ENCODE measurements around the gene ZBTB4. TPM values are rescaled to one million over a fixed set of nuclear protein-coding genes. Genes with fewer than 3 reads are reported as not detected.

Gene ZBTB4
- polyA plus RNA-seq, 4 donors: 38.6 to 50.6 (median 44.2) TPM

Other genes starting within 250 kb of the ZBTB4 start
- gene DVL2, start 245.1 kb downstream of the ZBTB4 start, polyA plus RNA-seq (ENCODE audit: insufficient read length in 4 of 4): 10 to 100 TPM; 47.7 to 78.0 (median 62.9) TPM
- gene PHF23, start 240.2 kb downstream of the ZBTB4 start, polyA plus RNA-seq (ENCODE audit: insufficient read length in 4 of 4): 10 to 100 TPM; 51.8 to 74.3 (median 60.9) TPM
- 100 to 1,000 TPM; 396 to 619 (median 451) TPM for gene GABARAP, start 237.2 kb downstream of the ZBTB4 start, polyA plus RNA-seq (ENCODE audit: insufficient read length in 4 of 4)
- 100 to 1,000 TPM; 136 to 149 (median 141) TPM for gene CTDNEP1, start 227.9 kb downstream of the ZBTB4 start, polyA plus RNA-seq (ENCODE audit: insufficient read length in 4 of 4)
- gene ELP5, start 227.4 kb downstream of the ZBTB4 start, polyA plus RNA-seq (ENCODE audit: insufficient read length in 4 of 4): 10 to 100 TPM; 43.7 to 61.9 (median 50.9) TPM
- 10 to 100 TPM; 47.1 to 59.9 (median 55.1) TPM for gene CLDN7, start 217.2 kb downstream of the ZBTB4 start, polyA plus RNA-seq (ENCODE audit: insufficient read length in 4 of 4)
- gene SLC2A4, start 197.9 kb downstream of the ZBTB4 start, polyA plus RNA-seq (ENCODE audit: insufficient read length in 4 of 4): 1 to 10 TPM; 2.2 to 2.8 (median 2.5) TPM
- gene YBX2, start 185.0 kb downstream of the ZBTB4 start, polyA plus RNA-seq (ENCODE audit: insufficient read length in 4 of 4): 1 to 10 TPM; 2.5 to 5.3 (median 3.1) TPM
- 100 to 1,000 TPM; 286 to 397 (median 312) TPM for gene EIF5A, start 172.0 kb downstream of the ZBTB4 start, polyA plus RNA-seq (ENCODE audit: insufficient read length in 4 of 4)
- gene GPS2, start 164.3 kb downstream of the ZBTB4 start, polyA plus RNA-seq (ENCODE audit: insufficient read length in 4 of 4): 100 to 1,000 TPM in 1 of 4 donors, 10 to 100 TPM in 3; 88.7 to 115 (median 95.8) TPM
- gene NEURL4, start 150.3 kb downstream of the ZBTB4 start, polyA plus RNA-seq (ENCODE audit: insufficient read length in 4 of 4): 10 to 100 TPM; 25.4 to 39.7 (median 31.4) TPM
- gene ACAP1, start 143.1 kb downstream of the ZBTB4 start, polyA plus RNA-seq (ENCODE audit: insufficient read length in 4 of 4): 10 to 100 TPM in 2 of 4 donors, 1 to 10 TPM in 2; 7.3 to 10.9 (median 10.0) TPM
- gene KCTD11, start 127.5 kb downstream of the ZBTB4 start, polyA plus RNA-seq (ENCODE audit: insufficient read length in 4 of 4): 10 to 100 TPM; 11.2 to 13.9 (median 12.5) TPM
- not detected for gene TMEM95, start 124.5 kb downstream of the ZBTB4 start, polyA plus RNA-seq (ENCODE audit: insufficient read length in 4 of 4)
- gene TNK1, start 98.5 kb downstream of the ZBTB4 start, polyA plus RNA-seq (ENCODE audit: insufficient read length in 4 of 4): 1 to 10 TPM; 3.1 to 7.9 (median 5.7) TPM
- 10 to 100 TPM; 27.8 to 51.2 (median 41.2) TPM for gene PLSCR3, start 85.1 kb downstream of the ZBTB4 start, polyA plus RNA-seq (ENCODE audit: insufficient read length in 4 of 4)
- gene TMEM256, start 75.5 kb downstream of the ZBTB4 start, polyA plus RNA-seq (ENCODE audit: insufficient read length in 4 of 4): 100 to 1,000 TPM in 1 of 4 donors, 10 to 100 TPM in 3; 82.2 to 108 (median 90.2) TPM
- 10 to 100 TPM; 17.5 to 38.6 (median 30.2) TPM for gene NLGN2, start 71.8 kb downstream of the ZBTB4 start, polyA plus RNA-seq (ENCODE audit: insufficient read length in 4 of 4)
- not detected for gene SPEM1, start 59.3 kb downstream of the ZBTB4 start, polyA plus RNA-seq (ENCODE audit: insufficient read length in 4 of 4)
- gene SPEM2, start 54.0 kb downstream of the ZBTB4 start, polyA plus RNA-seq (ENCODE audit: insufficient read length in 4 of 4): under 1 TPM in 1 of 4 donors, not detected in 3; 0.06 TPM
- gene SPEM3, start 50.8 kb downstream of the ZBTB4 start, polyA plus RNA-seq (ENCODE audit: insufficient read length in 4 of 4): not detected
- 1 to 10 TPM; 3.7 to 5.7 (median 4.8) TPM for gene TMEM102, start 44.2 kb downstream of the ZBTB4 start, polyA plus RNA-seq (ENCODE audit: insufficient read length in 4 of 4)
- 1 to 10 TPM; 6.1 to 6.9 (median 6.4) TPM for gene FGF11, start 40.1 kb downstream of the ZBTB4 start, polyA plus RNA-seq (ENCODE audit: insufficient read length in 4 of 4)
- 10 to 100 TPM; 10.3 to 10.8 (median 10.6) TPM for gene CHRNB1, start 34.6 kb downstream of the ZBTB4 start, polyA plus RNA-seq (ENCODE audit: insufficient read length in 4 of 4)
- under 1 TPM in 2 of 4 donors, not detected in 2; 0.46 to 0.72 TPM for gene SLC35G6, start 1.8 kb upstream of the ZBTB4 start, polyA plus RNA-seq (ENCODE audit: insufficient read length in 4 of 4)
- gene POLR2A, start 4.7 kb upstream of the ZBTB4 start, polyA plus RNA-seq (ENCODE audit: insufficient read length in 4 of 4): 100 to 1,000 TPM; 101 to 163 (median 116) TPM
- 10 to 100 TPM; 21.7 to 32.3 (median 28.3) TPM for gene TNFSF12, start 69.4 kb upstream of the ZBTB4 start, polyA plus RNA-seq (ENCODE audit: insufficient read length in 4 of 4)
- gene TNFSF13, start 79.1 kb upstream of the ZBTB4 start, polyA plus RNA-seq (ENCODE audit: insufficient read length in 4 of 4): 10 to 100 TPM; 12.8 to 15.9 (median 14.5) TPM
- 10 to 100 TPM; 60.8 to 81.3 (median 74.9) TPM for gene SENP3, start 82.3 kb upstream of the ZBTB4 start, polyA plus RNA-seq (ENCODE audit: insufficient read length in 4 of 4)
- gene CD68, start 100.0 kb upstream of the ZBTB4 start, polyA plus RNA-seq (ENCODE audit: insufficient read length in 4 of 4): 10 to 100 TPM; 33.6 to 64.0 (median 57.2) TPM
- gene MPDU1, start 104.2 kb upstream of the ZBTB4 start, polyA plus RNA-seq (ENCODE audit: insufficient read length in 4 of 4): 100 to 1,000 TPM; 102 to 125 (median 121) TPM
- gene SOX15, start 110.5 kb upstream of the ZBTB4 start, polyA plus RNA-seq (ENCODE audit: insufficient read length in 4 of 4): 1 to 10 TPM; 3.0 to 5.6 (median 4.0) TPM
- gene FXR2, start 135.3 kb upstream of the ZBTB4 start, polyA plus RNA-seq (ENCODE audit: insufficient read length in 4 of 4): 10 to 100 TPM; 46.3 to 56.5 (median 52.4) TPM
- 100 to 1,000 TPM; 127 to 157 (median 133) TPM for gene SAT2, start 148.2 kb upstream of the ZBTB4 start, polyA plus RNA-seq (ENCODE audit: insufficient read length in 4 of 4)
- 1 to 10 TPM; 3.0 to 5.1 (median 4.0) TPM for gene SHBG, start 150.5 kb upstream of the ZBTB4 start, polyA plus RNA-seq (ENCODE audit: insufficient read length in 4 of 4)
- gene ATP1B2, start 171.3 kb upstream of the ZBTB4 start, polyA plus RNA-seq (ENCODE audit: insufficient read length in 4 of 4): 10 to 100 TPM; 18.1 to 22.1 (median 21.1) TPM
- gene TP53, start 207.9 kb upstream of the ZBTB4 start, polyA plus RNA-seq (ENCODE audit: insufficient read length in 4 of 4): 10 to 100 TPM; 63.1 to 78.2 (median 72.6) TPM
- 10 to 100 TPM; 11.1 to 17.6 (median 15.6) TPM for gene WRAP53, start 208.8 kb upstream of the ZBTB4 start, polyA plus RNA-seq (ENCODE audit: insufficient read length in 4 of 4)
- gene EFNB3, start 225.6 kb upstream of the ZBTB4 start, polyA plus RNA-seq (ENCODE audit: insufficient read length in 4 of 4): 10 to 100 TPM; 22.3 to 25.6 (median 23.7) TPM
- gene DNAH2, start 238.1 kb upstream of the ZBTB4 start, polyA plus RNA-seq (ENCODE audit: insufficient read length in 4 of 4): under 1 TPM; 0.16 to 0.47 (median 0.34) TPM

Data from left renal cortex interstitium (tissue), 4 donors.